ENCODE data around the gene GRIK4. TPM values are rescaled to one million over a fixed set of nuclear protein-coding genes. Genes with fewer than 3 reads are reported as not detected.
"Not testable (repeated sequence)": the region's sequence is repeated elsewhere in the genome, so short reads cannot be mapped to it uniquely, and the experiment has no call there.

The GRIK4 gene
- polyA plus RNA-seq, 1 of the 3 experiments (the other 2 are of a cell fraction), result 0.03 TPM

GRCh38 chr11:121031167-121031566 is 519.6 kb downstream of the GRIK4 start:
- DNase-seq, result no peak
- Histone ChIP-seq H3K27me3 (ENCODE audit: insufficient read depth) (no peaks in the 10 kb centered on the region), H3F3A (replicated peaks; ENCODE audit: insufficient read depth) (no peaks in the 10 kb centered on the region), H3K4me1 (ENCODE audit: control insufficient read depth in 1 of 2, insufficient read depth in 2 of 2, low read depth in 1 of 2, low read length in 1 of 2) (no peaks in the 10 kb centered on the region; a peak in 1 of 4 replicates), H3K36me3 (replicated peaks in 1 of 2; ENCODE audit: control insufficient read depth in 1 of 2, insufficient read depth in 2 of 2, low read length in 1 of 2) (peaks cover 0 to 13% of the 10 kb centered on the region in 2 experiments), H3K4me3 (ENCODE audit: low read depth in 2 of 2, low read length in 1 of 2) (no peak overlapping the region), H3K9ac (no peak overlapping the region), H3K27ac (ENCODE audit: low read depth in 2 of 2, low read length in 1 of 2) (no peak overlapping the region), H3K9me3 (no peaks in the 10 kb centered on the region), H3K4me2 (no peak overlapping the region), H4K20me1 (ENCODE audit: insufficient read depth) (peaks cover 37% of the 10 kb centered on the region), H3K9me2 (no peaks in the 10 kb centered on the region), H3K79me2 (ENCODE audit: insufficient read depth) (peaks cover 76% of the 10 kb centered on the region), H2AFZ (ENCODE audit: low read depth) (no peak overlapping the region)
- TF ChIP-seq ELF1 (IDR thresholded peaks at IDR 0.05) (no peak), USF2 (IDR thresholded peaks at IDR 0.05; ENCODE audit: borderline replicate concordance, low read depth, low read length) (no peak), ZBTB33 (IDR thresholded peaks at IDR 0.05; ENCODE audit: borderline replicate concordance, low read depth) (no peak)
- TF ChIP-seq, protein P1, sequence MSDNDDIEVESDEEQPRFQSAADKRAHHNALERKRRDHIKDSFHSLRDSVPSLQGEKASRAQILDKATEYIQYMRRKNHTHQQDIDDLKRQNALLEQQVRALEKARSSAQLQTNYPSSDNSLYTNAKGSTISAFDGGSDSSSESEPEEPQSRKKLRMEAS (IDR thresholded peaks at IDR 0.05; ENCODE audit: low read depth), result no peak
- 92% methylated on average over 2 of the region's 2 CpGs for WGBS (ENCODE audit: low lambda C conversion rate)
- POLR2A ChIA-PET, result no interaction called here
- CTCF ChIA-PET, result no interaction called here

DNA sequence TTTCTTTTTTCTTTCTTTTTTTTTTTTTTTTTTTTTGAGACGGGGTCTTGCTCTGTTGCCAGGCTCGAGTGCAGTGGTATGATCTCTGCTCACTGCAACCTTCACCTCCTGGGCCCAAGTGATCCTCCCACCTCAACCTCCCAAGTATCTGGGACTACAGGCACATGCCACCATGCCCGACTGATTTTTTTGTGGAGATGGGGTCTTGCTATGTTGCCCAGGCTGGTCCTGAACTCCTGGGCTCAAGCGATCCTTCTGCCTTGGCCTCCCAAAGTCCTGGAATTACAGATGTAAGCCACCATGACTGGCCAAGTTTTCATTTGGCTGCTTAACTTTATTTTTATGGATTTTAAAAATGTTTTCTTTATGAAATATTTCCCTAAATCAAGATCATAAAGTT is 520.1 kb downstream of the GRIK4 start:
- H3K4me1 ChIP-seq (ENCODE audit: control insufficient read depth in 1 of 2, insufficient read depth in 2 of 2, low read depth in 1 of 2, low read length in 1 of 2); H3F3A ChIP-seq (replicated peaks; ENCODE audit: insufficient read depth); H3K9me2 ChIP-seq; H3K4me2 ChIP-seq; H3K27ac ChIP-seq (ENCODE audit: low read depth in 2 of 2, low read length in 1 of 2); POLR2A ChIA-PET; H3K9ac ChIP-seq; H3K9me3 ChIP-seq; DNase-seq; H2AFZ ChIP-seq (ENCODE audit: low read depth); H3K4me3 ChIP-seq (ENCODE audit: low read depth in 2 of 2, low read length in 1 of 2); H3K27me3 ChIP-seq (ENCODE audit: insufficient read depth): not testable (repeated sequence)
- Histone ChIP-seq H3K36me3 (replicated peaks in 1 of 2; ENCODE audit: control insufficient read depth in 1 of 2, insufficient read depth in 2 of 2, low read length in 1 of 2) (peaks cover 0 to 10% of the 10 kb centered on the region in 2 experiments), H3K79me2 (ENCODE audit: insufficient read depth) (peaks cover 76% of the 10 kb centered on the region), H4K20me1 (ENCODE audit: insufficient read depth) (peaks cover 36% of the 10 kb centered on the region)
- WGBS (ENCODE audit: low lambda C conversion rate), result 88% methylated on average over 4 of the region's 4 CpGs
- CTCF ChIA-PET, result interaction anchor here (1.3 kb wide), 1 partner anchor 80 kb away, joined by 4 read pairs; no protein-coding TSS in a partner anchor

GRCh38 chr11:121032546-121032945 is 521.0 kb downstream of the GRIK4 start:
- WGBS (ENCODE audit: low lambda C conversion rate), result 94% methylated on average over 3 of the region's 3 CpGs
- TF ChIP-seq, protein P2, sequence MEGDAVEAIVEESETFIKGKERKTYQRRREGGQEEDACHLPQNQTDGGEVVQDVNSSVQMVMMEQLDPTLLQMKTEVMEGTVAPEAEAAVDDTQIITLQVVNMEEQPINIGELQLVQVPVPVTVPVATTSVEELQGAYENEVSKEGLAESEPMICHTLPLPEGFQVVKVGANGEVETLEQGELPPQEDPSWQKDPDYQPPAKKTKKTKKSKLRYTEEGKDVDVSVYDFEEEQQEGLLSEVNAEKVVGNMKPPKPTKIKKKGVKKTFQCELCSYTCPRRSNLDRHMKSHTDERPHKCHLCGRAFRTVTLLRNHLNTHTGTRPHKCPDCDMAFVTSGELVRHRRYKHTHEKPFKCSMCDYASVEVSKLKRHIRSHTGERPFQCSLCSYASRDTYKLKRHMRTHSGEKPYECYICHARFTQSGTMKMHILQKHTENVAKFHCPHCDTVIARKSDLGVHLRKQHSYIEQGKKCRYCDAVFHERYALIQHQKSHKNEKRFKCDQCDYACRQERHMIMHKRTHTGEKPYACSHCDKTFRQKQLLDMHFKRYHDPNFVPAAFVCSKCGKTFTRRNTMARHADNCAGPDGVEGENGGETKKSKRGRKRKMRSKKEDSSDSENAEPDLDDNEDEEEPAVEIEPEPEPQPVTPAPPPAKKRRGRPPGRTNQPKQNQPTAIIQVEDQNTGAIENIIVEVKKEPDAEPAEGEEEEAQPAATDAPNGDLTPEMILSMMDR (IDR thresholded peaks at IDR 0.05), result no peak
- TF ChIP-seq RAD21 (IDR thresholded peaks at IDR 0.05; ENCODE audit: low read length) (peak; percentile 59), USF1 (IDR thresholded peaks at IDR 0.05; ENCODE audit: borderline replicate concordance, low read depth) (no peak), GABPA (IDR thresholded peaks at IDR 0.05; ENCODE audit: low read depth) (no peak), SMC3 (IDR thresholded peaks at IDR 0.05; ENCODE audit: low read depth, low read length) (no peak; the same call in 1 of the 2 replicates), TCF12 (IDR thresholded peaks at IDR 0.05) (no peak)

More at GRCh38 chr11:121032546-121032945, 521.0 kb downstream of the GRIK4 start:
- Histone ChIP-seq H3K9me3 (no peaks in the 10 kb centered on the region), H3K27me3 (ENCODE audit: insufficient read depth) (no peaks in the 10 kb centered on the region), H4K20me1 (ENCODE audit: insufficient read depth) (peaks cover 40% of the 10 kb centered on the region), H3K36me3 (replicated peaks in 1 of 2; ENCODE audit: control insufficient read depth in 1 of 2, insufficient read depth in 2 of 2, low read length in 1 of 2) (peaks cover 0 to 10% of the 10 kb centered on the region in 2 experiments), H3K27ac (ENCODE audit: low read depth in 2 of 2, low read length in 1 of 2) (no peak overlapping the region), H3K4me2 (no peak overlapping the region), H3K79me2 (ENCODE audit: insufficient read depth) (peaks cover 76% of the 10 kb centered on the region), H3F3A (replicated peaks; ENCODE audit: insufficient read depth) (no peaks in the 10 kb centered on the region), H3K9ac (no peak overlapping the region), H3K9me2 (no peaks in the 10 kb centered on the region), H2AFZ (ENCODE audit: low read depth) (no peak overlapping the region), H3K4me3 (ENCODE audit: low read depth in 2 of 2, low read length in 1 of 2) (no peak overlapping the region), H3K4me1 (ENCODE audit: control insufficient read depth in 1 of 2, insufficient read depth in 2 of 2, low read depth in 1 of 2, low read length in 1 of 2) (no peaks in the 10 kb centered on the region)
- DNase-seq, result no peak
- CTCF ChIA-PET, result interaction anchor here (1.0 to 1.3 kb wide), 2 partner anchors 79 to 81 kb away, joined by 3 to 4 read pairs; no protein-coding TSS in a partner anchor
- POLR2A ChIA-PET, result no interaction called here

Data from SK-N-SH (cell line).